Natural killer cell (primary cell): ENCODE results near the gene EXOG. TPM values are rescaled to one million over a fixed set of nuclear protein-coding genes. Genes with fewer than 3 reads are reported as not detected.

Experiments
- ATAC-seq, 3 donors: fragments of 150-1000 bp in 2 of 3; fragments of 200-7000 bp in 1 of 3; cut with Tn5 transposase; 1 replicate in 1 of 3; 2 replicates in 2 of 3; pipeline ENCODE4 v1.10.0; 2021; ENCODE audit warnings: mild to moderate bottlenecking in 2 of 3, moderate library complexity in 2 of 3
- DNase-seq, 2 donors: peaks; one replicate each; pipeline versions ENCODE4 v3.0.0 to v3.0.0-alpha.2; 2013 to 2021; ENCODE audit warnings: mixed read lengths in 1 of 2
- H3K27ac ChIP-seq: one replicate; pipeline ENCODE4 v1.5.1; 2013; ENCODE audit warnings: mild to moderate bottlenecking, low read length
- H3K27me3 ChIP-seq: one replicate; pipeline ENCODE4 v1.6.1; 2013; ENCODE audit warnings: low read length; ENCODE audit not compliant: control insufficient read depth, insufficient read depth
- H3K36me3 ChIP-seq: one replicate; pipeline ENCODE4 v1.6.1; 2013; ENCODE audit warnings: low read length; ENCODE audit not compliant: control insufficient read depth, insufficient read depth
- H3K4me1 ChIP-seq: one replicate; pipeline ENCODE4 v1.6.1; 2013; ENCODE audit warnings: low read length; ENCODE audit not compliant: control insufficient read depth, insufficient read depth
- H3K4me3 ChIP-seq: one replicate; pipeline ENCODE4 v1.5.1; 2013; ENCODE audit warnings: low read length
- H3K9me3 ChIP-seq: one replicate; pipeline ENCODE4 v1.6.1; 2013; ENCODE audit warnings: low read length; ENCODE audit not compliant: control insufficient read depth, insufficient read depth
- H3K27ac Mint-ChIP-seq, 2 donors: one replicate each; pipeline ENCODE4 v1.8.0; 2022; ENCODE audit warnings: mild to moderate bottlenecking in 2 of 2, mixed read lengths in 2 of 2, moderate library complexity in 1 of 2
- H3K27me3 Mint-ChIP-seq, 2 donors: one replicate each; pipeline ENCODE4 v1.8.0; 2022; ENCODE audit warnings: low read depth in 2 of 2, mixed read lengths in 2 of 2
- H3K36me3 Mint-ChIP-seq: one replicate; pipeline ENCODE4 v1.8.0; 2022; ENCODE audit warnings: mixed read lengths
- H3K4me1 Mint-ChIP-seq, 2 donors: one replicate each; pipeline ENCODE4 v1.8.0; 2022; ENCODE audit warnings: mixed read lengths in 2 of 2
- H3K4me3 Mint-ChIP-seq: one replicate; pipeline ENCODE4 v1.8.0; 2022; ENCODE audit warnings: mild to moderate bottlenecking, moderate library complexity, mixed read lengths
- H3K9me3 Mint-ChIP-seq, 2 donors: one replicate each; pipeline ENCODE4 v1.8.0; 2022; ENCODE audit warnings: mixed read lengths in 2 of 2
- WGBS: methylation state at CpG from one replicate; pipeline ENCODE4 v1.1.7; 2013; ENCODE audit warnings: missing lambda C conversion rate; ENCODE audit not compliant: insufficient coverage; 5-methylcytosine and 5-hydroxymethylcytosine counted together
- intact Hi-C: fragments of 100-400 bp; cut with micrococcal nuclease; formaldehyde crosslinking; loops from one replicate; pipeline ENCODE4 v1.14.2; 2022
- total RNA-seq, 4 donors: library from RNA; stranded (reverse); fragments of 120-200 nt in 1 of 4; gene quantifications; one replicate each; pipeline versions ENCODE4 v1.2.3 to v1.2.4, GENCODE V29; 2013 to 2022
- TF ChIP-seq, protein P1 (sequence below): fragments of 200-600 bp; IDR thresholded peaks from one replicate; pipeline ENCODE4 v1.8.0; 2022; ENCODE audit warnings: antibody characterized with exemption

The EXOG gene
- total RNA-seq, 3 donors from 2014 or later (not counting 1 experiment from before 2014, with no cell fraction given), result 27.3 to 34.5 (median 30.5) TPM

DNA sequence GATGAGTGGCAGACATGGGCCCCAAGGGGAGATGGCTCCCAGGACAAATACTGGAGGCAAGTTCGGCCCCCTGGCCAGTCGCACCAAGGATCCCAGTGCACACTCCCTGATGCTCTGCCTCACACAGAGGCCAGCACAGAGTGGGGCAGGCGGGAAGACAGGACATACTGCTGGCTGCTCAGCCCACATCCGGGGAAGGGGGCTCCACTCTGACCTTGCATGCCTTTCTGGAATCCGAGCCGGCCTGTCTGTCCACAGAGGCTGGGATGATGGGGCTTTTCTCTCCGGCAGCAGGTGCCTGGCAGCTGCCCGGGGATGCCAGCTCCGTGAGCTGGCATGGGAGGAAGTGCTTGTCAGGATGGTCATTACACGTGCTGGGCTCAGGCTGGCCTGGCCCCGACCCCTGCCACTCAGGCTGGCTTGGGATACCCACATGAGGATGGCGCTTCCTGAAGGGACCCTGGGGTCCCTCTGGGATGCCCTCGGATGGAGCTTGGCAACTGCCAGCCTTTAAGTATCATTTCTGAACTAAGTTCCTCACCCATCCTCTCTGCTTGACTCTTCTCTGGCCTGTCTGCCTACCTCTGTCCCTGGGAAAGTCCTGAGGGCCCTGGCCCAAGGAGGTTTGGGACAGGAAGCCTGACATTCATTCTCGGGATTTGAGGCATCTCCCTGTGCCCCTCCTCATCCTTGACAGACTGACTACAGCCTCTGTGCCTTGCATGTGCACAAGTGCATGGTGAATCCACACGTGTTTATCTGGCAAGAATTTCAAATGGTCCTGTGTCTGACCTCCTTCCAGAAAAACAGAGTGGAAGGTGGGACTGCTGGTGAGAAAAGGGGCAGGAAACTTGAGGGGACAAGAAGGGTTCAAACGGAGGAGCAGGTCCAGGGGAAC is 46.5 kb downstream of the EXOG start:
- no peaks in the 10 kb centered on the region for H3K4me1 ChIP-seq
- intact Hi-C loops, result no loop called here
- H3K36me3 ChIP-seq, result no peaks in the 10 kb centered on the region
- Mint-ChIP-seq H3K4me1 (no peaks in the 10 kb centered on the region), H3K36me3 (no peaks in the 10 kb centered on the region), H3K27ac (no peak overlapping the region), H3K27me3 (no peaks in the 10 kb centered on the region), H3K4me3 (no peak overlapping the region), H3K9me3 (no peaks in the 10 kb centered on the region)
- H3K9me3 ChIP-seq, result no peaks in the 10 kb centered on the region
- H3K4me3 ChIP-seq, result no peak overlapping the region
- 86% methylated on average over 16 of the region's 16 CpGs for WGBS
- H3K27me3 ChIP-seq, result no peaks in the 10 kb centered on the region
- H3K27ac ChIP-seq, result no peak overlapping the region
- no peak for DNase-seq
- TF ChIP-seq, protein P1, sequence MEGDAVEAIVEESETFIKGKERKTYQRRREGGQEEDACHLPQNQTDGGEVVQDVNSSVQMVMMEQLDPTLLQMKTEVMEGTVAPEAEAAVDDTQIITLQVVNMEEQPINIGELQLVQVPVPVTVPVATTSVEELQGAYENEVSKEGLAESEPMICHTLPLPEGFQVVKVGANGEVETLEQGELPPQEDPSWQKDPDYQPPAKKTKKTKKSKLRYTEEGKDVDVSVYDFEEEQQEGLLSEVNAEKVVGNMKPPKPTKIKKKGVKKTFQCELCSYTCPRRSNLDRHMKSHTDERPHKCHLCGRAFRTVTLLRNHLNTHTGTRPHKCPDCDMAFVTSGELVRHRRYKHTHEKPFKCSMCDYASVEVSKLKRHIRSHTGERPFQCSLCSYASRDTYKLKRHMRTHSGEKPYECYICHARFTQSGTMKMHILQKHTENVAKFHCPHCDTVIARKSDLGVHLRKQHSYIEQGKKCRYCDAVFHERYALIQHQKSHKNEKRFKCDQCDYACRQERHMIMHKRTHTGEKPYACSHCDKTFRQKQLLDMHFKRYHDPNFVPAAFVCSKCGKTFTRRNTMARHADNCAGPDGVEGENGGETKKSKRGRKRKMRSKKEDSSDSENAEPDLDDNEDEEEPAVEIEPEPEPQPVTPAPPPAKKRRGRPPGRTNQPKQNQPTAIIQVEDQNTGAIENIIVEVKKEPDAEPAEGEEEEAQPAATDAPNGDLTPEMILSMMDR, result no peak
- no peak for ATAC-seq

DNA sequence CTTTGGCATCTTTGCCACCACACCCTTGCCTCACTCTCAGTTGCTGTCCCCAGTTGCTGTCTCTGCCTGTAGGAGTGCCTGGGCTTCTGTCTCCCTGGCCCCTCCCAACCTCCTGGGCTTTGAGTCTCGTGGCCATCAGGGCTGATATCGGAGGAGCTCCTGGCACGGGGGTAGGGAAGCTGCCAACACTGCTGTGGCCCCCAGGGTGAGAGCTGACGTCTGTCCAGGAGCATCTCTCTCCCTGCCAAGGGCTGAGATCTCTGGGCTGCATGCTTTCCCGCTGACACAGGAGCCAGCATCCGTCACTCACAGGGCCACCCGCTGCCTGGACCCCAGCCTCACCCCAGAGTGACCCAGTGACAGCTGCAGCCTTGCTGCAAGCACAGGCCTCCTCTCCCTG is 47.4 kb downstream of the EXOG start:
- H3K27ac Mint-ChIP-seq, result no peak overlapping the region
- Histone ChIP-seq H3K27me3 (no peaks in the 10 kb centered on the region), H3K4me1 (peaks cover 3% of the 10 kb centered on the region), H3K27ac (no peak overlapping the region), H3K4me3 (no peak overlapping the region), H3K9me3 (no peaks in the 10 kb centered on the region), H3K36me3 (no peaks in the 10 kb centered on the region)
- no peak overlapping the region for H3K4me3 Mint-ChIP-seq
- H3K36me3 Mint-ChIP-seq, result no peaks in the 10 kb centered on the region
- ATAC-seq, result no peak
- TF ChIP-seq, protein P1, result no peak
- WGBS, result 88% methylated on average over 7 of the region's 7 CpGs
- H3K27me3 Mint-ChIP-seq, result no peaks in the 10 kb centered on the region
- no peaks in the 10 kb centered on the region for H3K9me3 Mint-ChIP-seq
- H3K4me1 Mint-ChIP-seq, result no peaks in the 10 kb centered on the region
- intact Hi-C loops, result no loop called here
- no peak for DNase-seq

DNA sequence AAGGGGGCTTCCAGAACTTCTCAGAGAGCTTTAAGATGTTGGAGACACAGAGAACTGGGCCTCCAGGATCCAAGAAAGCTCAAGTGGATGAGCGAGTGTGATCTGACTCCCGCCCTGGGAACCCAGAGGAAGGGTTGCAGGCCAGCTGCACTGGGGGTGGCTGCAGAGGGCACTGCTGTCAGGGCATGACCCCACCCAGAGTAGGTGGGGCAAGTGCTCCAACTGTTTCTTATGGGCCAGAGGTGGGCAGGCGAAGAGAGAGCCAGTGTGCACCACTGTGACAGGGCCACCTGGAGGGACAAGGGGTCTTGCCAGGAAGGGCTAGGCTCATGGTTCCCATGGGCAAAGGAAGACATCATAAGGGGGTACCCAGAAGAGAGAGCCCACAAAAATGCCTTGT is 48.8 kb downstream of the EXOG start:
- Mint-ChIP-seq H3K27ac (no peak overlapping the region), H3K4me1 (no peaks in the 10 kb centered on the region), H3K9me3 (no peaks in the 10 kb centered on the region), H3K4me3 (no peak overlapping the region), H3K36me3 (no peaks in the 10 kb centered on the region), H3K27me3 (no peaks in the 10 kb centered on the region)
- H3K36me3 ChIP-seq, result no peaks in the 10 kb centered on the region
- WGBS, result 89% methylated on average over 3 of the region's 3 CpGs
- H3K27me3 ChIP-seq, result no peaks in the 10 kb centered on the region
- H3K9me3 ChIP-seq, result no peaks in the 10 kb centered on the region
- intact Hi-C loops, result no loop called here
- peaks cover 3% of the 10 kb centered on the region for H3K4me1 ChIP-seq
- no peak overlapping the region for H3K4me3 ChIP-seq
- ATAC-seq (no peak), DNase-seq (no peak)
- TF ChIP-seq, protein P1, result no peak
- no peak overlapping the region for H3K27ac ChIP-seq
